HepG2 (cell line): ENCODE results near the gene PDILT. TPM values are rescaled to one million over a fixed set of nuclear protein-coding genes. Genes with fewer than 3 reads are reported as not detected.
"Not testable (repeated sequence)": the region's sequence is repeated elsewhere in the genome, so short reads cannot be mapped to it uniquely, and the experiment has no call there.

Experiments
- ATAC-seq: fragments of 200-7000 bp; cut with Tn5 transposase; 3 replicates; pipeline ENCODE4 v1.9.1; 2020; ENCODE audit warnings: mild to moderate bottlenecking, moderate library complexity
- BruUV-seq: library from RNA; stranded (reverse); fragments of 400-500 nt; replicated peaks from 2 replicates; lab custom pipeline; 2021; lab: Mats Ljungman, UMichigan
- CTCF ChIA-PET: fragments of 300-600 bp; formaldehyde crosslinking; extraction: SDS; loops from one replicate; lab custom pipeline; 2021; ENCODE audit warnings: low total read pairs, inconsistent platforms, low intra/inter-chr PET ratio; lab: Yijun Ruan, JAX
- POLR2A ChIA-PET: fragments of 350-600 bp; sonication (Branson Sonifier 250); formaldehyde crosslinking; loops from one replicate; lab custom pipeline; 2020; ENCODE audit warnings: antibody characterized with exemption, inconsistent platforms; lab: Yijun Ruan, JAX
- DNase-seq: peaks from one replicate; pipeline ENCODE4 v3.0.0-alpha.2; 2015; ENCODE audit warnings: low spot score
- FAIRE-seq: peaks from 3 replicates; lab custom pipeline; 2011; peaks lifted over from hg19 to GRCh38; lab: Jason Lieb, UNC
- H2AFZ ChIP-seq: one replicate; pipeline ENCODE4 v1.6.1; 2011; ENCODE audit warnings: low read length, inconsistent platforms
- H3K27ac ChIP-seq: fragments of 300-600 bp; 3 replicates; pipeline ENCODE4 v1.8.0; 2011; ENCODE audit warnings: mixed run types, mild to moderate bottlenecking, mixed read lengths, low read length, inconsistent platforms; ENCODE audit not compliant: insufficient read depth; ENCODE audit errors: extremely low read length
- H3K27me3 ChIP-seq, 2 experiments: fragments of 200-600 bp in 1 of 2; 2 replicates in 1 of 2; 3 replicates in 1 of 2; pipeline versions ENCODE4 v1.6.0 to v1.8.0; 2011; ENCODE audit warnings: low read length in 2 of 2, mild to moderate bottlenecking in 2 of 2, moderate library complexity in 2 of 2, inconsistent platforms in 1 of 2; ENCODE audit not compliant: insufficient read depth in 2 of 2, control insufficient read depth in 1 of 2
- H3K36me3 ChIP-seq, 2 experiments: fragments of 200-600 bp in 1 of 2; replicated peaks in 1 of 2; 2 replicates in 1 of 2; 3 replicates in 1 of 2; pipeline versions ENCODE4 v1.5.1 to v1.8.0; 2011; ENCODE audit warnings: low read length in 2 of 2, inconsistent platforms in 1 of 2; ENCODE audit not compliant: insufficient read depth in 2 of 2, control insufficient read depth in 1 of 2
- H3K4me1 ChIP-seq: 2 replicates; pipeline ENCODE4 v1.5.1; 2012; ENCODE audit warnings: low read length, inconsistent platforms; ENCODE audit not compliant: insufficient read depth
- H3K4me2 ChIP-seq: 2 replicates; pipeline ENCODE4 v1.6.0; 2011; ENCODE audit warnings: low read depth, low read length, inconsistent platforms
- H3K4me3 ChIP-seq, 3 experiments: fragments of 200-600 bp in 1 of 3; sonication (generic), shearing (Covaris generic) in 1 of 3; replicated peaks in 1 of 3; 2 replicates each; pipeline ENCODE4 v1.5.1; 2011 to 2016; ENCODE audit warnings: low read length in 3 of 3, inconsistent platforms in 2 of 3, low read depth in 2 of 3, mild to moderate bottlenecking in 2 of 3, control low read depth in 1 of 3, mixed read lengths in 1 of 3; ENCODE audit not compliant: insufficient read depth in 1 of 3
- H3K79me2 ChIP-seq: one replicate; pipeline ENCODE4 v1.6.1; 2011; ENCODE audit warnings: low read length, inconsistent platforms; ENCODE audit not compliant: insufficient read depth
- H3K9ac ChIP-seq: 2 replicates; pipeline ENCODE4 v1.6.0; 2011; ENCODE audit warnings: mild to moderate bottlenecking, low read depth, low read length, inconsistent platforms; ENCODE audit not compliant: insufficient read depth
- H3K9me3 ChIP-seq: 2 replicates; pipeline ENCODE4 v1.5.1; 2012; ENCODE audit warnings: mild to moderate bottlenecking, low read length
- H4K20me1 ChIP-seq: 2 replicates; pipeline ENCODE4 v1.6.0; 2011; ENCODE audit warnings: inconsistent platforms, mild to moderate bottlenecking, low read length, moderate library complexity; ENCODE audit not compliant: insufficient read depth
- GATAD2A ChIP-seq: IDR thresholded peaks from 2 replicates; pipeline ENCODE4 v1.6.1; 2016
- MED1 ChIP-seq: sonication (generic); formaldehyde crosslinking; IDR thresholded peaks from 2 replicates; pipeline ENCODE4 v1.4.0; 2020; ENCODE audit warnings: missing genetic modification reagents
- NCOA2 ChIP-seq: sonication (generic); formaldehyde crosslinking; IDR thresholded peaks from 2 replicates; pipeline ENCODE4 v1.8.0; 2022; ENCODE audit warnings: inconsistent platforms
- RARA ChIP-seq: IDR thresholded peaks from 2 replicates; pipeline ENCODE4 v1.6.1; 2016; ENCODE audit warnings: missing genetic modification reagents, missing compliant biosample characterization
- RXRB ChIP-seq: IDR thresholded peaks from 2 replicates; pipeline ENCODE4 v1.6.1; 2016; ENCODE audit warnings: borderline replicate concordance, missing genetic modification reagents, missing compliant biosample characterization
- SETDB1 ChIP-seq: sonication (generic); formaldehyde crosslinking; IDR thresholded peaks from 2 replicates; pipeline ENCODE4 v1.5.1; 2020; ENCODE audit warnings: missing genetic modification reagents, mild to moderate bottlenecking, borderline replicate concordance
- SOX13 ChIP-seq, 3 experiments: fragments of 450-650 bp in 1 of 3; sonication (generic) in 1 of 3; formaldehyde crosslinking in 1 of 3; IDR thresholded peaks in 2 of 3; conservative IDR thresholded peaks in 1 of 3; 2 replicates each; pipeline versions ENCODE4 v1.5.0 to v1.6.1; 2016 to 2020; ENCODE audit warnings: antibody characterized with exemption in 1 of 3, mild to moderate bottlenecking in 1 of 3, missing compliant biosample characterization in 1 of 3, missing genetic modification reagents in 1 of 3, moderate library complexity in 1 of 3
- THRA ChIP-seq: sonication (generic); formaldehyde crosslinking; IDR thresholded peaks from 2 replicates; pipeline ENCODE4 v1.4.0; 2020; ENCODE audit warnings: missing genetic modification reagents, borderline replicate concordance
- ZBTB26 ChIP-seq: IDR thresholded peaks from 2 replicates; pipeline ENCODE4 v1.6.1; 2016; ENCODE audit warnings: missing compliant biosample characterization, missing genetic modification reagents, borderline replicate concordance
- ZNF12 ChIP-seq: sonication (generic); formaldehyde crosslinking; IDR thresholded peaks from 2 replicates; pipeline ENCODE4 v1.5.0; 2020; ENCODE audit warnings: missing genetic modification reagents
- ZNF331 ChIP-seq: sonication (generic); formaldehyde crosslinking; IDR thresholded peaks from 2 replicates; pipeline ENCODE4 v1.4.0; 2020; ENCODE audit warnings: missing genetic modification reagents
- WGBS: methylation state at CpG from one replicate; pipeline ENCODE4 v1.1.6; 2017; ENCODE audit warnings: low lambda C conversion rate; 5-methylcytosine and 5-hydroxymethylcytosine counted together
- in situ Hi-C: cut with HindIII; loops from 2 replicates; pipeline ENCODE4 v1.10.0; 2017; ENCODE audit warnings: low pct_unique_long_range_greater_than_20kb; ENCODE audit not compliant: extremely low pct_ligation_motif_present
- intact Hi-C: fragments of 100-400 bp; cut with micrococcal nuclease; formaldehyde crosslinking; loops from one replicate; pipeline ENCODE4 v1.10.0; 2022; ENCODE audit not compliant: unreplicated experiment
- polyA plus RNA-seq, 8 experiments: library from polyadenylated mRNA; depleted of rRNA in 3 of 8; stranded (reverse) in 7 of 8; unstranded in 1 of 8; fragments of >200 nt; fragmentation: Illumina TruSeq in 4 of 8; extraction: Trizol in 4 of 8; gene quantifications; 2 replicates each; pipeline versions ENCODE4 v1.2.1 to v1.2.3, GENCODE V29; 2011 to 2016; ENCODE audit warnings: low read depth in 4 of 8, missing spikeins in 1 of 8, mixed read lengths in 1 of 8; ENCODE audit not compliant: insufficient read depth in 1 of 8
- total RNA-seq, 5 experiments: library from RNA; depleted of rRNA; stranded (reverse); fragments of >200 nt; fragmentation: Illumina TruSeq; extraction: Trizol; gene quantifications; 2 replicates each; pipeline ENCODE4 v1.2.3, GENCODE V29; 2016; ENCODE audit warnings: low read depth in 1 of 5

The PDILT gene
- total and polyA plus RNA-seq, 2 of the 13 experiments (the other 11 are each of a cell fraction or from before 2014, with no cell fraction given) = not detected

GRCh38 chr16:20453633-20454032, 49.1 kb upstream of the PDILT start:
- H3K4me3 ChIP-seq; POLR2A ChIA-PET; H2AFZ ChIP-seq; BruUV-seq; H3K27ac ChIP-seq; ATAC-seq; H3K27me3 ChIP-seq; H3K9ac ChIP-seq; H4K20me1 ChIP-seq; FAIRE-seq; H3K9me3 ChIP-seq; H3K4me2 ChIP-seq; H3K79me2 ChIP-seq; intact Hi-C loops; H3K36me3 ChIP-seq; TF ChIP-seq SOX13 (IDR thresholded peaks at IDR 0.05): not testable (repeated sequence)
- peak; percentile 27 for DNase-seq
- TF ChIP-seq SOX13 (CRISPR knock-in tag; conservative IDR thresholded peaks at IDR 0.05 in 1 of 2, IDR thresholded peaks at IDR 0.05 in 1 of 2) (peak in 1 of 2 experiments; percentile 25; a peak in 1 of 4 replicates), SETDB1 (CRISPR knock-in tag) (0 out of 2 replicates have a peak, but pooled peaks have one; percentile 48), NCOA2 (CRISPR knock-in tag) (peak; percentile 23; the same call in 1 of the 2 replicates), ZNF12 (CRISPR knock-in tag) (peak; percentile 61; the same call in 1 of the 2 replicates), THRA (CRISPR knock-in tag) (peak; percentile 68; the same call in 1 of the 2 replicates)
- TF ChIP-seq, all 625 proteins: peak for 5; not testable (repeated sequence) for 620
- peaks cover 11% of the 10 kb centered on the region for H3K4me1 ChIP-seq
- in situ Hi-C loops, CTCF ChIA-PET: not testable (repeated sequence)
- WGBS = 72% methylated on average over 4 of the region's 5 CpGs

- H3K4me1 ChIP-seq = peaks cover 11% of the 10 kb centered on the region
- H3K9me3 ChIP-seq, H3K27me3 ChIP-seq, H2AFZ ChIP-seq, CTCF ChIA-PET, in situ Hi-C loops, H3K79me2 ChIP-seq, H3K36me3 ChIP-seq, intact Hi-C loops, POLR2A ChIA-PET, BruUV-seq, H3K4me3 ChIP-seq, H4K20me1 ChIP-seq: not testable (repeated sequence)
- DNase-seq (peak; percentile 37), FAIRE-seq (peak; percentile 86), ATAC-seq (peak; percentile 84)
- TF ChIP-seq ZNF331 (0 out of 2 replicates have a peak, but pooled peaks have one; percentile 27), MED1 (CRISPR knock-in tag) (peak; percentile 30; the same call in 1 of the 2 replicates), RARA (0 out of 2 replicates have a peak, but pooled peaks have one; percentile 10), GATAD2A (CRISPR knock-in tag) (peak; percentile 41; the same call in 1 of the 2 replicates), RXRB (CRISPR knock-in tag) (peak; percentile 62), THRA (CRISPR knock-in tag) (peak; percentile 82; the same call in 1 of the 2 replicates), ZBTB26 (CRISPR knock-in tag) (peak; percentile 62; the same call in 1 of the 2 replicates)
- no CpG with 5 or more reads among the region's 1 CpG for WGBS
- peak within 1 kb of the TSS; percentile 22; the same call in 1 of the 2 replicates for H3K9ac ChIP-seq
- peak within 1 kb of the TSS; percentile 67 for H3K4me2 ChIP-seq
- peak within 1 kb of the TSS; percentile 46 for H3K27ac ChIP-seq
Observed at GRCh38 chr16:20451364-20451763, 46.8 kb upstream of the PDILT start, which contains the start of gene ACSM2A. TSS of gene ACSM2A (plus strand) at chr16:20451521. CDS start at chr16:20460115, 8,594 bp downstream.
